GM12872 (cell line): ENCODE data around the gene IGFBP6.

Experiments used
- TF ChIP-seq, protein P1 (sequence below): IDR thresholded peaks from 3 replicates; pipeline ENCODE4 v1.5.1; 2011; ENCODE audit warnings: low read depth, mild to moderate bottlenecking, low read length, moderate library complexity; ENCODE audit not compliant: insufficient read depth

Gene IGFBP6

DNA sequence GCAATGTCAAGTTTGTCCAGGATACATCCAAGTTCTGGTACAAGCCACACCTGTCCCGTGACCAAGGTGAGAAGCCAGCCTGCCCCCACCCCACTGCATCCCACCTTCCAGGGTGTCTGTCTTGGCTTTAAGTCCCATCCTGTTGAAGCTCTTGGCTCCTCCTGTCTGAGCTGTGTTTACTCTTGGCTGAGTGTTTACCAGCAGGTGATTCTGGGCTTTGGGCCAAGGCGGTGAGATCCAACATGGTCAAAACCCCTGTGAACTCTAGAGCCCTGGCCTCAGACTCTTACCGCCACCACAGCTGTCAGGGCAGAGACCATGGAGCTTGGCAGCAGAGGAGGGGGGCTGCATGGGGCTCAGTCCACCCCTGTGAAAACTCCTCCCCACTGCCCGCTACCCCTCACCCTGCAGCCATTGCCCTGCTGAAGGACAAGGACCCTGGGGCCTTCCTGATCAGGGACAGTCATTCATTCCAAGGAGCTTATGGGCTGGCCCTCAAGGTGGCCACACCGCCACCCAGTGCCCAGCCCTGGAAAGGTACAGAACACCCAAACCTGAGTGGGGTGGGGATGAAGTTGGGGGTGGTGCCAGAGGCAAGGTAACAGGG is 36.0 kb upstream of the IGFBP6 start:
- TF ChIP-seq, protein P1, sequence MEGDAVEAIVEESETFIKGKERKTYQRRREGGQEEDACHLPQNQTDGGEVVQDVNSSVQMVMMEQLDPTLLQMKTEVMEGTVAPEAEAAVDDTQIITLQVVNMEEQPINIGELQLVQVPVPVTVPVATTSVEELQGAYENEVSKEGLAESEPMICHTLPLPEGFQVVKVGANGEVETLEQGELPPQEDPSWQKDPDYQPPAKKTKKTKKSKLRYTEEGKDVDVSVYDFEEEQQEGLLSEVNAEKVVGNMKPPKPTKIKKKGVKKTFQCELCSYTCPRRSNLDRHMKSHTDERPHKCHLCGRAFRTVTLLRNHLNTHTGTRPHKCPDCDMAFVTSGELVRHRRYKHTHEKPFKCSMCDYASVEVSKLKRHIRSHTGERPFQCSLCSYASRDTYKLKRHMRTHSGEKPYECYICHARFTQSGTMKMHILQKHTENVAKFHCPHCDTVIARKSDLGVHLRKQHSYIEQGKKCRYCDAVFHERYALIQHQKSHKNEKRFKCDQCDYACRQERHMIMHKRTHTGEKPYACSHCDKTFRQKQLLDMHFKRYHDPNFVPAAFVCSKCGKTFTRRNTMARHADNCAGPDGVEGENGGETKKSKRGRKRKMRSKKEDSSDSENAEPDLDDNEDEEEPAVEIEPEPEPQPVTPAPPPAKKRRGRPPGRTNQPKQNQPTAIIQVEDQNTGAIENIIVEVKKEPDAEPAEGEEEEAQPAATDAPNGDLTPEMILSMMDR = peak; percentile 38

GRCh38 chr12:53062011-53062961 is 35.2 kb upstream of the IGFBP6 start:
- TF ChIP-seq, protein P1 = no peak

GRCh38 chr12:53062977-53063707 is 34.3 kb upstream of the IGFBP6 start:
- TF ChIP-seq, protein P1 = no peak

DNA sequence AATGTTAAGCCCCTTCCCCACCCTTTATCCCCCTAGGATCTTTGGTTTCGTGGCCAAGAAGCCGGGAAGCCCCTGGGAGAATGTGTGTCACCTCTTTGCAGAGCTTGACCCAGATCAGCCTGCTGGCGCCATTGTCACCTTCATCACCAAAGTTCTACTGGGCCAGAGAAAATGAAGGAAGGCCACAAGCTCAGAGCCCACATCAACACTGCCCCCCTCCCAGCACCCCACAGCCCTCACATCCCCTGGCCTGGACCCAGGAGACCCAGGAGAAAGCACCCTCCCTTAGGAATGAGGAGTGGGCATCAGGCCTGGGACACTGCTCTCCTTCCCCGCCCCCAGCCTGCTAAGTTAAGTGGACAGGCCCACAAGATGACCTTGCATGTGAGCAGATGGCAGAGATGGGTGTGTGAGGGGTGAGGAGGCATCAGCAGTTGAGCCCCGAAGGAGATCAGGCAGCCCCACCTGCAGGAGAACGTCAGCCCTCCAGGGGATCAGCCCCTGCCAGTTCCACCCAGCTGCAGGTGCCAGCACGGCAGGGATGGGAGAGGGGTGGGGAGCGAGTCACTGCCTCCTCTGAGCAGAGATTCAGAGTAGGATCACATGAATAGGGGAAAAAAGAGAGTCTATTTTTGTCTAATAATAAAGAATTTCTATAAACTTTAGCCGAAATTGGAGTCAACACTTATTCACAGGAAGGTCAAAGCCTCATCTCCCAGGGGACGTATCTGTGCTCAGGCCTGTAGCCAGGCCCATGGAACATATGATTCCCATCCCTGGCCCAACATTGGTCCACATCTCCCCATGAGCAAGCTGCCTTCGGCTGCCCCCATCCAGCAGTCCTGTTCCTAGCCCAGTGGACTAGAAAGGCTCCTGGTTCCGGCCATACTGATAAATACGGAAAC is 33.5 kb upstream of the IGFBP6 start:
- TF ChIP-seq, protein P1 = no peak

- TF ChIP-seq, protein P1 = no peak
Observed at GRCh38 chr12:53064613-53065436, 32.6 kb upstream of the IGFBP6 start.

DNA sequence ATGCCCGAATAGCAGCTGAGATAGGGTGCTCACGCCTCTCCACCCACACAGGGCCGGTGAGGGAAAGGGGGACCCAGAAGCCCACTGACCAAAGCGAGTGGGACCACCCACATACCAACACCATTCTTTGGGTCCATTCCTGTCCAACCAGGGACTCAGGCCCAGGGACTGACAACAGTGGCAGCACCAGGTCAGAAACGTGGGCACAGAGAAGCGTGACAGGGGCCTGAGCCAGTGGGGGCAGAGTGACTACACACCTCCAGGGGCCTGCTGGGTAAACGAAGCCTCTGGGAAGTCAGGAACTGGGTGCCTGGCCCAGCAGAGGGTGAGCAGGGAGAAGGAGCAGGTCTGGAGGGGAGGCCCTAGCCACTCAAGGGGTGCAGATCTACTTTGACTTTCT is 32.0 kb upstream of the IGFBP6 start:
- TF ChIP-seq, protein P1 = no peak
